GM12892 (cell line): ENCODE data around the gene ZNF777.
A peak's percentile ranks its signal among the peaks of the same experiment; 100 is the strongest.
"Not testable (repeated sequence)": the region's sequence is repeated elsewhere in the genome, so short reads cannot be mapped to it uniquely, and the experiment has no call there.

Source experiments
- DNase-seq: peaks from one replicate; pipeline ENCODE4 v3.0.0; 2011; ENCODE audit not compliant: insufficient read length
- FAIRE-seq: peaks from 2 replicates; lab custom pipeline; 2011; peaks lifted over from hg19 to GRCh38; lab: Jason Lieb, UNC
- POLR2A ChIP-seq: IDR thresholded peaks from 2 replicates; pipeline ENCODE4 v1.6.1; 2011; ENCODE audit warnings: low read depth, low read length, control low read depth
- POLR2AphosphoS5 ChIP-seq: IDR thresholded peaks from 2 replicates; pipeline ENCODE4 v1.6.1; 2011; ENCODE audit warnings: low read depth, low read length, control low read depth
- TAF1 ChIP-seq: IDR thresholded peaks from 2 replicates; pipeline ENCODE4 v1.6.1; 2011; ENCODE audit warnings: low read depth, mild to moderate bottlenecking, control low read depth, low read length, borderline replicate concordance

ZNF777 gene

GRCh38 chr7:149423449-149424110 is 37.3 kb downstream of the ZNF777 start:
- no peak for FAIRE-seq
- no peak for TF ChIP-seq POLR2A
- no peak for TF ChIP-seq TAF1
- no peak for TF ChIP-seq POLR2AphosphoS5
- DNase-seq = no peak

DNA sequence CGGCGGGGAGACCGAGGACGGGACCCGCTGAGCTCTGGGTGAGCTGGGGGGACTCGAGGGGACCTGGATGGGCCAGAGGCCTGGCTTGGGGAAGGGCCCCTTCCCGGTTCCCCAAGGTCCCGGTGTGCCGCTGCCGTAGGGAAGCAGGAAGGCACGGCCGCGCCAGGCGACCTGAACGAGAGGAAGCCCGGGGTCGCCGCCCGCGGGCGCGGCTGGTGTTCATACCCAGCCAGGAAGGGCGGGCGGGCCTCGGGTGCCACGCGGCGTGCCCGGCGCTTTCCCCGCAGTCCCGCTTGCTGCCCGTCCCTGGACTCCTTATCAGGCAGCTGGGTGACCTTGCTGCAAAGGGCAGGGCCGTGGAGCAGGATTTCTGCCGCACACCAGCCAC is 38.0 kb downstream of the ZNF777 start:
- TF ChIP-seq TAF1 (no peak), POLR2A (no peak), POLR2AphosphoS5 (no peak)
- FAIRE-seq = no peak
- peak; percentile 37 for DNase-seq

DNA sequence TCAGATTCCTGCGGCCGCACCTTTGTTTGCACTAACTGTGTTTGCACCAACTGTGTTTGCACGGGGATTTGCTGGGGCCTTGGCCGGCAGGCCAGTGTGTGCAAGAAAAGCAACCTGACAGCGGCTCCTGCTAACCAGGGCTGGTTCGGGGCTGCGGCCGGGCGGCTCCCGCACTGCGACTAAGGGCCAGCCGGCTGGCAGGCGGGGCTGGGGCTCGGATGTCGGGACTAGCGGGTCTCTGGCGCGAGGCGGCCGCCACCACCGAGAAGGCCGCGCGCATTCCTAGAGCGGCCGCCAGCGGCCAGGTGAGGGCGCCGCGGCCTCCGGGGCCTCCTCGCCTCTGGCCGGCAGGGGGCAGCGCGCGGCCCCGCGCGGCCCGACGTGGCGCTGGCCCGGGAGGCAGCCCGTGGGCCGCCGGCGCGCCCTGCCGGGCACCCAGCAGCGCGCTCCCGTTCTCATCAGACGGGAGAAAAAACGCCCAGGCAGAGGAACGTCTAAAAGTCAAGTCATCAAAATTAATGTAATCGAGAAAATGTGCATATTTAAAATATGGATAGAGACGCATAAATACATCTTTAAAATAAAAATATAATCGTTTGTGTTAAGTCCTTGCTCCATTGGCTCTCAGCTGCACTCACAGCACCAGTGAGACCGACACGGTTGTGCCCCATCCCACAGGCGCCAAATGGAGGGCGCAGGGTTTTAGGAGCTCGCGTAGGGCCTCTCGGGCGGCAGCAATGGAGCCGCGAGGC is 38.5 kb downstream of the ZNF777 start:
- TF ChIP-seq TAF1 (peak; percentile 46; the same call in 1 of the 2 replicates), POLR2AphosphoS5 (no peak), POLR2A (peak; percentile 51; the same call in 1 of the 2 replicates)
- FAIRE-seq (peak; percentile 98), DNase-seq (peak; percentile 96)

- TF ChIP-seq TAF1 = no peak
- no peak for TF ChIP-seq POLR2A
- no peak for TF ChIP-seq POLR2AphosphoS5
- DNase-seq (no peak), FAIRE-seq (no peak)
These were observed 40.9 kb downstream of the ZNF777 start for GRCh38 chr7:149420006-149420405.

GRCh38 chr7:149415391-149416071 is 45.3 kb downstream of the ZNF777 start:
- DNase-seq (no peak), FAIRE-seq (no peak)
- TF ChIP-seq POLR2AphosphoS5 (no peak), TAF1 (no peak), POLR2A (no peak)

GRCh38 chr7:149414745-149415390 is 46.0 kb downstream of the ZNF777 start:
- FAIRE-seq (no peak), DNase-seq (no peak)
- TF ChIP-seq POLR2A (no peak), POLR2AphosphoS5 (no peak), TAF1 (no peak)

DNA sequence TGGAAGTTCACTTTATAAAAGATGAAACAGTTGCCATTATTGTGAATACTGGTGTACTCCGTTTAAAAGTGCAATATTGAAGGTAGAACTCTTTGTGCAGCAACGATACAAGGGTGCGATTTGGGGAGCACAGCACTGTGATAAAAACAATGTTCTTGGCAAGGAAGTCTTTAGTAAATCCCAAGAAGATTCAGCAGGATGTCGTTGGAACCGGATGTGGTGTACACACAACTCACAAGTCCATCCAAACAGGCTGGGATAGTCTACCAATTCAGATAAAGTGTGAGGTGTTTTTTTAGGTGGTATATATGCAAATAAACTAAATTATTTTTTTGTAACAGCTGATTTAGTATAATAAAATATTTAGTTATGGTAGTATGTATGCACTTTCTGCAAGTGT is 46.7 kb downstream of the ZNF777 start:
- no peak for DNase-seq
- TF ChIP-seq POLR2A (no peak), TAF1 (no peak), POLR2AphosphoS5 (no peak)
- no peak for FAIRE-seq

DNA sequence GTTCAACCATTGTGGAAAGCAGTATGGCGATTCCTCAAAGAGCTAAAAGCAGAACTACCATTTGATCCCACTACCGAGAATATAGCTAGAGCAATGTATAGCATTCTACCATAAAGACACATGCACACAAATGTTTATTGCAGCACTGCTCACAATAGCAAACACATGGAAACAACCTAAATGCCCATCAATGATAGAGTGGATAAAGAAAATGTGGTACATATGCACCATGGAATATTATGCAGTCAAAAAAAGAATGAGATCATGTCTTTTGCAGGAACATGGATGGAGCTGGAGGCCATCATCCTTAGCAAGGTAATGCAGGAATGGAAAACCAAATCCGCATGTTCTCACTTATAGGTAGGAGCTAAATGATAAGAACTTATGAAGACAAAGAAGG is 47.8 kb downstream of the ZNF777 start:
- not testable (repeated sequence) for FAIRE-seq

GRCh38 chr7:149409895-149410294 is 51.0 kb downstream of the ZNF777 start:
- peak; percentile 64 for FAIRE-seq
- no peak for TF ChIP-seq POLR2A
- TF ChIP-seq POLR2AphosphoS5 = no peak
- no peak for TF ChIP-seq TAF1
- DNase-seq = no peak

More for the DNA sequence above, 47.8 kb downstream of the ZNF777 start:
- not testable (repeated sequence) for DNase-seq

DNA sequence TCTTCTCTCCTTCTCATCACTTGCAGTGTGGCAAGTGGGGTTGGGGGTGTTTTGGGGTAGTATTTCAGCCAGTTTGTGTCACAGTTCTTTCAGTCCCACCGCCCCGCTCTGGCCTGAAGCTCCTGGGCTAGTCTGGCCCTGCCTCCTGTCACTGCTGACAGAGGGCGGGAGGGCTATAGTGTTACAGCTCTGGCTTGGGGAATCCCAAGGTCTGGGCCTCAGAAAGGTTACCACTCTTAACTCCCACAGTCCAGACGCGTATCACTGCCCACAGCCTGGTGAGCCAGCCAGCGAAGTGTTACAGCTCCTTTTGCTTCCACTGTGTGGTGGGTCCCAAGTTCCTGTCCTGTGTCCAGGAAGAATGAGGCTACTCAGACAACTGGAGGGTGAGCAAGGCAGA is 56.0 kb downstream of the ZNF777 start:
- DNase-seq (no peak), FAIRE-seq (no peak)
- no peak for TF ChIP-seq POLR2A
- no peak for TF ChIP-seq POLR2AphosphoS5
- no peak for TF ChIP-seq TAF1

DNA sequence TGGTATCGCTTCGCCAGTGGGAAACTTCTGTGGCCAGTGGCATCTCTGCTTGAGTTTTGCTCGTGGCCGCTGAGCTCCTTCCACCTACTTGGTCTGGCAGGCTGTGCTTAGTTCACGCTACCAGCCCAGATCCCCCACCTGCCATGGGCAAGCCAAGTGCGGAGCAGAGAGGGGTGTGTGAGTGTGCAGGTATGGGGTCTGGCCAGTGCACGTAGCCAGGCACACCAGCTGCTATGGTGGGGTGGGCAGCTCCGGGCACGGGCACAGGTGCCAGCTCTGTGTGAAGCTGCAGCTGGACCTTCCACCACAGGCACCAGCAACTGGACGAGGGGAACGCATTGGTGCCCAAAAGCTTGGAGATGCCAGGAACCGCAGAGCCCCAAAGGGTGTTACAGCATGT is 56.5 kb downstream of the ZNF777 start:
- DNase-seq (no peak), FAIRE-seq (no peak)
- TF ChIP-seq POLR2A (no peak), TAF1 (no peak), POLR2AphosphoS5 (no peak)
